Measurements from ENCODE around the gene KCNN3.

- TF ChIP-seq, protein P1, sequence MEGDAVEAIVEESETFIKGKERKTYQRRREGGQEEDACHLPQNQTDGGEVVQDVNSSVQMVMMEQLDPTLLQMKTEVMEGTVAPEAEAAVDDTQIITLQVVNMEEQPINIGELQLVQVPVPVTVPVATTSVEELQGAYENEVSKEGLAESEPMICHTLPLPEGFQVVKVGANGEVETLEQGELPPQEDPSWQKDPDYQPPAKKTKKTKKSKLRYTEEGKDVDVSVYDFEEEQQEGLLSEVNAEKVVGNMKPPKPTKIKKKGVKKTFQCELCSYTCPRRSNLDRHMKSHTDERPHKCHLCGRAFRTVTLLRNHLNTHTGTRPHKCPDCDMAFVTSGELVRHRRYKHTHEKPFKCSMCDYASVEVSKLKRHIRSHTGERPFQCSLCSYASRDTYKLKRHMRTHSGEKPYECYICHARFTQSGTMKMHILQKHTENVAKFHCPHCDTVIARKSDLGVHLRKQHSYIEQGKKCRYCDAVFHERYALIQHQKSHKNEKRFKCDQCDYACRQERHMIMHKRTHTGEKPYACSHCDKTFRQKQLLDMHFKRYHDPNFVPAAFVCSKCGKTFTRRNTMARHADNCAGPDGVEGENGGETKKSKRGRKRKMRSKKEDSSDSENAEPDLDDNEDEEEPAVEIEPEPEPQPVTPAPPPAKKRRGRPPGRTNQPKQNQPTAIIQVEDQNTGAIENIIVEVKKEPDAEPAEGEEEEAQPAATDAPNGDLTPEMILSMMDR (IDR thresholded peaks at IDR 0.05 in 4 of 5, conservative IDR thresholded peaks at IDR 0.05 in 1 of 5) = no peak
- no peak for TF ChIP-seq POLR2A (IDR thresholded peaks at IDR 0.05)
These were observed 160.0 kb downstream of the KCNN3 start for GRCh38 chr1:154710106-154710505.
